Bronchial epithelial cell (primary cell): ENCODE results near the gene UPK3A. TPM values are rescaled to one million over a fixed set of nuclear protein-coding genes. Genes with fewer than 3 reads are reported as not detected.

Experiments used
- DNase-seq: peaks from one replicate; pipeline ENCODE4 v3.0.0-alpha.2; 2010; ENCODE audit warnings: low read depth
- FAIRE-seq: peaks from 2 replicates; lab custom pipeline; 2011; peaks lifted over from hg19 to GRCh38; lab: Jason Lieb, UNC
- H3K27me3 ChIP-seq: 2 replicates; pipeline ENCODE4 v1.5.1; 2011; ENCODE audit warnings: low read length; ENCODE audit not compliant: control insufficient read depth, insufficient read depth
- H3K36me3 ChIP-seq: 2 replicates; pipeline ENCODE4 v1.5.1; 2011; ENCODE audit warnings: low read length; ENCODE audit not compliant: control insufficient read depth, insufficient read depth
- H3K4me3 ChIP-seq: 2 replicates; pipeline ENCODE4 v1.5.1; 2011; ENCODE audit warnings: mild to moderate bottlenecking, low read depth, low read length, control low read depth
- total RNA-seq: library from RNA; depleted of rRNA; stranded (reverse); fragments of >200 nt; gene quantifications from 2 replicates; pipeline ENCODE4 v1.2.1, GENCODE V29; 2014
- TF ChIP-seq, protein P1 (sequence below): IDR thresholded peaks from 2 replicates; pipeline ENCODE4 v1.5.1; 2011; ENCODE audit warnings: mild to moderate bottlenecking, moderate library complexity, low read length, control low read depth, inconsistent platforms; ENCODE audit not compliant: insufficient read depth, severe bottlenecking

Gene UPK3A
- total RNA-seq, 1 donor from 2014 or later = not detected

DNA sequence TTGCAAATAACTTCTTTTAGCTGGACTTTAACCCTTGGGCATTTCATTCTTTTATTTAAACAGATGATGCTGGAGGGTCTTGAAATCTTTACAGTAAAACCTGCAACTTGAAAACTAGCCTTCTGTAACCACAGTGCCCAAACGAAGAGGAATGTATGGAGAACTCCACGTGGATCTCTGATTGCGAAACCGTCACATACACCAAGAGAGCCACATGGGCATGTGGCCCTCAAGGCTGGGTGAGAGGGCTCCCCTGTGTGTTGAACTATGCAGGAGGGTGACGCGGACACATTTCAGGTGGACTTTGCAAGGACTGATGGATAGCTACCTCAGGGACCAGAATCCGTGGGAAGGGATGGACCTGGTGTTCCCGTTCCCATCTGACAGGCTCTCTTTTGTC is 55.6 kb downstream of the UPK3A start:
- Histone ChIP-seq H3K27me3 (no peaks in the 10 kb centered on the region), H3K4me3 (no peak overlapping the region), H3K36me3 (peaks cover 11% of the 10 kb centered on the region)
- FAIRE-seq = no peak
- DNase-seq = no peak
- TF ChIP-seq, protein P1, sequence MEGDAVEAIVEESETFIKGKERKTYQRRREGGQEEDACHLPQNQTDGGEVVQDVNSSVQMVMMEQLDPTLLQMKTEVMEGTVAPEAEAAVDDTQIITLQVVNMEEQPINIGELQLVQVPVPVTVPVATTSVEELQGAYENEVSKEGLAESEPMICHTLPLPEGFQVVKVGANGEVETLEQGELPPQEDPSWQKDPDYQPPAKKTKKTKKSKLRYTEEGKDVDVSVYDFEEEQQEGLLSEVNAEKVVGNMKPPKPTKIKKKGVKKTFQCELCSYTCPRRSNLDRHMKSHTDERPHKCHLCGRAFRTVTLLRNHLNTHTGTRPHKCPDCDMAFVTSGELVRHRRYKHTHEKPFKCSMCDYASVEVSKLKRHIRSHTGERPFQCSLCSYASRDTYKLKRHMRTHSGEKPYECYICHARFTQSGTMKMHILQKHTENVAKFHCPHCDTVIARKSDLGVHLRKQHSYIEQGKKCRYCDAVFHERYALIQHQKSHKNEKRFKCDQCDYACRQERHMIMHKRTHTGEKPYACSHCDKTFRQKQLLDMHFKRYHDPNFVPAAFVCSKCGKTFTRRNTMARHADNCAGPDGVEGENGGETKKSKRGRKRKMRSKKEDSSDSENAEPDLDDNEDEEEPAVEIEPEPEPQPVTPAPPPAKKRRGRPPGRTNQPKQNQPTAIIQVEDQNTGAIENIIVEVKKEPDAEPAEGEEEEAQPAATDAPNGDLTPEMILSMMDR = no peak

GRCh38 chr22:45341498-45341897 is 56.7 kb downstream of the UPK3A start:
- no peak for FAIRE-seq
- peaks cover 8% of the 10 kb centered on the region for H3K36me3 ChIP-seq

GRCh38 chr22:45343143-45343542 is 58.4 kb downstream of the UPK3A start:
- Histone ChIP-seq H3K27me3 (no peaks in the 10 kb centered on the region), H3K4me3 (no peak overlapping the region), H3K36me3 (peaks cover 6% of the 10 kb centered on the region)
- DNase-seq (no peak), FAIRE-seq (no peak)
- TF ChIP-seq, protein P1 = no peak

More at GRCh38 chr22:45341498-45341897, 56.7 kb downstream of the UPK3A start:
- H3K4me3 ChIP-seq = no peak overlapping the region
- no peak for DNase-seq
- no peaks in the 10 kb centered on the region for H3K27me3 ChIP-seq
- TF ChIP-seq, protein P1 = no peak

DNA sequence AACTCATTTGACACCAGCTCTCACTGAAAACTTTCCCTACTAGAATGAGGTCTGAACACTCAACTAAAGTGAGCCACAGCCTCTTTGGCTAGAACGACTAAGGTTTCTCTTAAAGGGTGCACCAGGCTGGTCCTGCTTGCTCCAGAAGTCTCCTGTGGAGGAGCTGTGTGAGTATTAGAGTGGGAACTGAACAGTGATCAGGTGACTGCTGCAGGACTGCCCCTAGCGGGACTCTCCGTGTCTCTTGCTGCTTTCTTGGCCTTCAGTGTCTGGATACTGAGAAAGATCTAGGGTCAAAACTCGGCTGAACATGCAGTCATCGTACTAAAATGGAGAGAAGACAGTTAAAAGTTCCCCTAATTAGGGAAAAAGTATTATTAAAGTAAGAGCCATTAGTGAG is 59.6 kb downstream of the UPK3A start:
- FAIRE-seq (no peak), DNase-seq (peak; percentile 26)
- TF ChIP-seq, protein P1 = peak; percentile 8
- Histone ChIP-seq H3K36me3 (peaks cover 6% of the 10 kb centered on the region), H3K4me3 (no peak overlapping the region), H3K27me3 (no peaks in the 10 kb centered on the region)

Other genes with a start within 250 kb of the UPK3A start
- gene NUP50, start 121.0 kb upstream of the UPK3A start, total RNA-seq = 66.6 and 74.2 TPM in 2 replicates
- gene KIAA0930, start 44.1 kb upstream of the UPK3A start, total RNA-seq = 72.1 and 78.5 TPM in 2 replicates
- gene FAM118A, start 25.0 kb downstream of the UPK3A start, total RNA-seq = 16.3 and 28.2 TPM in 2 replicates
- gene SMC1B, start 128.7 kb downstream of the UPK3A start, total RNA-seq = not detected in 2 replicates
- gene RIBC2, start 128.7 kb downstream of the UPK3A start, total RNA-seq = 0.26 TPM in 1 of 2 replicates, not detected in the other
- gene FBLN1, start 217.9 kb downstream of the UPK3A start, total RNA-seq = 18.2 and 25.2 TPM in 2 replicates